ENCODE results near the gene ESD.

The ESD gene

GRCh38 chr13:46743191-46743590, 53.8 kb downstream of the ESD start:
- DNase-seq: no peak

- DNase-seq: no peak
Observed at GRCh38 chr13:46739447-46740098, 57.4 kb downstream of the ESD start.

GRCh38 chr13:46738766-46739165, 58.2 kb downstream of the ESD start:
- DNase-seq: no peak

- no peak for DNase-seq
Observed at GRCh38 chr13:46738055-46738454, 58.9 kb downstream of the ESD start.

GRCh38 chr13:46736541-46737310, 60.2 kb downstream of the ESD start:
- no peak for DNase-seq

GRCh38 chr13:46735425-46735824, 61.5 kb downstream of the ESD start:
- DNase-seq: no peak

- DNase-seq: no peak
Observed at GRCh38 chr13:46731535-46731934, 65.4 kb downstream of the ESD start.

GRCh38 chr13:46728777-46729176, 68.2 kb downstream of the ESD start:
- no peak for DNase-seq

- DNase-seq: no peak
Observed at GRCh38 chr13:46726347-46726746, 70.6 kb downstream of the ESD start.

Measured in NCI-H1930 (cell line).